Tracheal epithelial cell (primary cell): ENCODE results near the gene IFNGR2. TPM values are rescaled to one million over a fixed set of nuclear protein-coding genes. Genes with fewer than 3 reads are reported as not detected.

Experiments used
- total RNA-seq: library from RNA; depleted of rRNA; stranded (reverse); fragments of >200 nt; gene quantifications from 2 replicates; pipeline ENCODE4 v1.2.1, GENCODE V29; 2014

Gene IFNGR2, protein sequence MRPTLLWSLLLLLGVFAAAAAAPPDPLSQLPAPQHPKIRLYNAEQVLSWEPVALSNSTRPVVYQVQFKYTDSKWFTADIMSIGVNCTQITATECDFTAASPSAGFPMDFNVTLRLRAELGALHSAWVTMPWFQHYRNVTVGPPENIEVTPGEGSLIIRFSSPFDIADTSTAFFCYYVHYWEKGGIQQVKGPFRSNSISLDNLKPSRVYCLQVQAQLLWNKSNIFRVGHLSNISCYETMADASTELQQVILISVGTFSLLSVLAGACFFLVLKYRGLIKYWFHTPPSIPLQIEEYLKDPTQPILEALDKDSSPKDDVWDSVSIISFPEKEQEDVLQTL
- total RNA-seq, result 72.7 and 117 TPM in 2 replicates

DNA sequence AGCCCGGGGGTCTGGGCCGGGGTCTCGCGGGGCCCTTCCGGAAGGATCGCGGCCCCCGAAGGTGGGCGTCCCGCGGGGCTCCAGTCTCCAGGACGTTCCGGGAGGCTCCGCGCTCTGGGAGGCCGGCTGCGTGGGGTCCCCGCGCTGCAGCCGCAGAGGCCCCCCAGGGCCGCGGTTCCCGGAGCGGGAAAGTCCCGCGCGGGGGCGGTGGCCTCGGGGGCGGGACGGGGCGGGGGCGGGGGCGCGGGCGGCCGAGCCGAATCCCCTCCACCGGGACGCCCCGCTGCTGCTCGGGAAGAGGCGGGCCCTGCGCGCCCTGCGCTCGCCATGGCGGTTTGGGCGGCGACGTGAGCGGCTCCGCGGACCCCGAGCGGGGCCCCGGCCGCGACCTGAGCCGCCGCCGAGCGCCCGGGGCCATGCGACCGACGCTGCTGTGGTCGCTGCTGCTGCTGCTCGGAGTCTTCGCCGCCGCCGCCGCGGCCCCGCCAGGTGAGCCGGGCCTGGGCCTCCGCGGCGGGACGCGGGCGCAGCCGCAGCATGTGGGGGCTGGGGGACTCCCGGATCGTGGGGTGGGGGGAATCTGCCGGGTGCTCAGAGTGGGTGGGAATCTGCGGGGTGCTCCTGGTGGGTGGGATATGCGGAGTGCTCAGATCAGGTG is at the start of gene IFNGR2:
IFNGR2 (plus strand) TSS at position 286 of the 658 bp plus-strand sequence; CDS start at position 417, 131 bp downstream.

GRCh38 chr21:33479679-33480480 is 76.7 kb downstream of the IFNGR2 start, which contains the start of gene TMEM50B:
Gene TMEM50B (minus strand): TSS chr21:33479974. CDS start chr21:33468885, 11,089 bp downstream.

Other genes with a start within 250 kb of the IFNGR2 start
- 3.4 and 4.7 TPM in 2 replicates for gene IFNAR2, start 173.5 kb upstream of the IFNGR2 start, total RNA-seq
- gene IL10RB, start 137.0 kb upstream of the IFNGR2 start, total RNA-seq, result 29.6 and 31.1 TPM in 2 replicates
- gene IFNAR1, start 78.4 kb upstream of the IFNGR2 start, total RNA-seq, result 10.1 and 11.1 TPM in 2 replicates
- gene TMEM50B, start 76.6 kb downstream of the IFNGR2 start, total RNA-seq, result 16.1 and 20.7 TPM in 2 replicates
- gene DNAJC28, start 88.3 kb downstream of the IFNGR2 start, total RNA-seq, result 0.85 and 1.4 TPM in 2 replicates
- 91.6 and 108 TPM in 2 replicates for gene GART, start 138.7 kb downstream of the IFNGR2 start, total RNA-seq
- gene SON, start 139.6 kb downstream of the IFNGR2 start, total RNA-seq, result 120 and 141 TPM in 2 replicates
- 4.0 and 10.8 TPM in 2 replicates for gene DONSON, start 185.3 kb downstream of the IFNGR2 start, total RNA-seq
- gene CRYZL1, start 238.3 kb downstream of the IFNGR2 start, total RNA-seq, result 10.8 and 15.1 TPM in 2 replicates
- gene ITSN1, start 239.1 kb downstream of the IFNGR2 start, total RNA-seq, result 12.5 and 15.8 TPM in 2 replicates